NCI-H510A treated with DMSO at 0.1 percent for 48 hours (cell line): ENCODE data around the gene SLC1A5.

Experiments
- DNase-seq: peaks from one replicate; lab custom pipeline; 2025; lab: John Stamatoyannopoulos, UW

SLC1A5 gene

GRCh38 chr19:46725036-46725820 is 63.2 kb downstream of the SLC1A5 start:
- DNase-seq = no peak
